Erythroblast (primary cell): ENCODE results near the gene FIBP.

Experiments
- GATA1 ChIP-seq: IDR thresholded peaks from 2 replicates; pipeline ENCODE4 v1.6.1; 2011; ENCODE audit warnings: low read depth, mild to moderate bottlenecking, control low read depth, low read length, moderate library complexity
- POLR2A ChIP-seq: IDR thresholded peaks from 2 replicates; pipeline ENCODE4 v1.6.1; 2011; ENCODE audit warnings: mild to moderate bottlenecking, low read length

- TF ChIP-seq POLR2A (no peak), GATA1 (no peak)
Observed at GRCh38 chr11:65849366-65849765, 38.9 kb downstream of the FIBP start.
